NCI-H128 (cell line): ENCODE data around the gene BPIFB4.
"Not testable (repeated sequence)": the region's sequence is repeated elsewhere in the genome, so short reads cannot be mapped to it uniquely, and the experiment has no call there.

Experiments used
- DNase-seq: peaks from one replicate; lab custom pipeline; 2025; ENCODE audit not compliant: unreplicated experiment; lab: John Stamatoyannopoulos, UW

Gene BPIFB4

GRCh38 chr20:33084722-33085121 lies 5.3 kb downstream of the BPIFB4 start:
- DNase-seq, result no peak

GRCh38 chr20:33086052-33086722 lies 6.7 kb downstream of the BPIFB4 start:
- no peak for DNase-seq

- DNase-seq, result no peak
These were observed 11.7 kb downstream of the BPIFB4 start for GRCh38 chr20:33091147-33091546.

- no peak for DNase-seq
These were observed 12.2 kb downstream of the BPIFB4 start for GRCh38 chr20:33091693-33092092.

GRCh38 chr20:33092361-33092760 lies 12.9 kb downstream of the BPIFB4 start:
- DNase-seq, result no peak

GRCh38 chr20:33093074-33093473 lies 13.6 kb downstream of the BPIFB4 start:
- no peak for DNase-seq

GRCh38 chr20:33093582-33093981 lies 14.1 kb downstream of the BPIFB4 start:
- DNase-seq, result no peak

- no peak for DNase-seq
These were observed 15.8 kb downstream of the BPIFB4 start for GRCh38 chr20:33095249-33095648.

- not testable (repeated sequence) for DNase-seq
These were observed 16.6 kb downstream of the BPIFB4 start for GRCh38 chr20:33095902-33096584.

- no peak for DNase-seq
These were observed 17.6 kb downstream of the BPIFB4 start for GRCh38 chr20:33097001-33097400.

- DNase-seq, result no peak
These were observed 20.5 kb downstream of the BPIFB4 start for GRCh38 chr20:33099843-33100538.

GRCh38 chr20:33103556-33103955 lies 24.1 kb downstream of the BPIFB4 start:
- DNase-seq, result no peak

GRCh38 chr20:33104336-33104735 lies 24.9 kb downstream of the BPIFB4 start:
- DNase-seq, result no peak

GRCh38 chr20:33105316-33105924 lies 26.0 kb downstream of the BPIFB4 start:
- no peak for DNase-seq

- not testable (repeated sequence) for DNase-seq
These were observed 26.7 kb downstream of the BPIFB4 start for GRCh38 chr20:33106058-33106620.

- DNase-seq, result no peak
These were observed 29.2 kb downstream of the BPIFB4 start for GRCh38 chr20:33108661-33109060.

- DNase-seq, result no peak
These were observed 30.8 kb downstream of the BPIFB4 start for GRCh38 chr20:33110147-33110825.

GRCh38 chr20:33111306-33111705 lies 31.9 kb downstream of the BPIFB4 start:
- DNase-seq, result no peak

- DNase-seq, result no peak
These were observed 33.3 kb downstream of the BPIFB4 start for GRCh38 chr20:33112547-33113386.

- DNase-seq, result no peak
These were observed 34.0 kb downstream of the BPIFB4 start for GRCh38 chr20:33113387-33113908.
